Activated effector memory CD4-positive, alpha-beta T cell treated with anti-CD3 and anti-CD28 coated beads, Interleukin-2, amount 50 U/mL, for 16 hours (primary cell): Measurements from ENCODE around the gene TDRD1.

Source experiments
- DNase-seq: peaks from one replicate; pipeline ENCODE4 v3.0.0-alpha.2; 2020

Gene TDRD1

GRCh38 chr10:114179747-114180146, 594 bp downstream of the TDRD1 start:
- DNase-seq, result no peak

DNA sequence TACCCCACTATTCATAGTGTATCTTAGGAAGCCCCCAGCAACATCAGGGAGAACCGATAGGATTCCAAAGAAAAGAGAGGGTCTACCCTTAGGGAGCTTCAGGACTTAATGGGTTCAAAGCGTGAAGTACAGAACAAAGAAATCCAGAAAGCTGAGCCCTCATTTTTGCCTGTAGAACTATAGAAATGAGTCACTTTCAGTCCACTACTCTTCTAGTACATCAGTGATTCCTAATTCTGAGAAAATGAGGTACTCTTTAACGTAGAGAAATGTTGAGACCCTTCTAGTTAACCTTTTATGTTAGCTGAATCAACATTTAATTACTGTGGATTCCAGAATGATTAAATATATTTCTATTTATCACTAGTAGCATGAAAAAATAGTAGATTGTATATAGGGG, 1.8 kb downstream of the TDRD1 start:
- no peak for DNase-seq

DNA sequence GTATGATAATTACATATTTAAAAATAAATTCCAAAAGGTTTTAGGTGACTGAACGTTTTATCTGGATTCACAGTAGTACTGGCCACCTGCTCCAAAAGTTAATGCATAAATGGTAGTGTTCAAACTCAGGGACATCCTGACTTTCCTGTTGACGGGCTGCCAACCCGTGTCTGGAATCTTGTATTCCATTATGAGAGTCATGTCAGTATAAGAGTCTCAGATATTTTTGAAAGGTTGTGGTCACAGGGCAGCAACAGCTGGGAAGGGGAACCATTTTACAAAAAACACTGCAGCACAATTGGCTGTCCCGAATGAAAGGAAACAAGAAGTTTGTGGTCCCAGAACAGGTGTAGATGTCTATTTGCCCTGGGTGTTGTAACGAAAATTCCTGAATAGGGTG, 2.8 kb downstream of the TDRD1 start:
- no peak for DNase-seq

GRCh38 chr10:114183563-114183962, 4.4 kb downstream of the TDRD1 start:
- no peak for DNase-seq

GRCh38 chr10:114184276-114184675, 5.1 kb downstream of the TDRD1 start:
- no peak for DNase-seq

- no peak for DNase-seq
These were observed 8.8 kb downstream of the TDRD1 start for GRCh38 chr10:114188001-114188400.

DNA sequence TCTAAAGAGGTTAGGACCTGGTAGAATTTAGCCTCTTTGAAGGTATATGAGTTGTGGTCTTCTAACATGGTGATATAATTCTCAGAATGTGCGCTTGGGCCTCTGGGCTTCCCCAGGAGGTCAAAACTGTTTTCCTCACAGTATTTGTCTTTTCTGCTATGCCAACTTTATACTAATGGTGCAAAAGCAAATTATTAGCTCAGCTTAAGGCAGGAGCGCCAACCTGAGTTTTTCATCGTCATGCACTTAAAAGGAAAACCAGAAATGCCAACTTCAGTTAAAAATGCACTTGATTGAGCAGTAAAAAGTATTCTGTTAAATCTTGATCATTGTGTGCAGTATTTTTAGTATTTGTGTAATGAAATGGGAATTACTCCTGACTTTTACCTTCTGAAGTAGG, 9.7 kb downstream of the TDRD1 start:
- DNase-seq, result no peak

GRCh38 chr10:114189700-114190099, 10.5 kb downstream of the TDRD1 start:
- no peak for DNase-seq

DNA sequence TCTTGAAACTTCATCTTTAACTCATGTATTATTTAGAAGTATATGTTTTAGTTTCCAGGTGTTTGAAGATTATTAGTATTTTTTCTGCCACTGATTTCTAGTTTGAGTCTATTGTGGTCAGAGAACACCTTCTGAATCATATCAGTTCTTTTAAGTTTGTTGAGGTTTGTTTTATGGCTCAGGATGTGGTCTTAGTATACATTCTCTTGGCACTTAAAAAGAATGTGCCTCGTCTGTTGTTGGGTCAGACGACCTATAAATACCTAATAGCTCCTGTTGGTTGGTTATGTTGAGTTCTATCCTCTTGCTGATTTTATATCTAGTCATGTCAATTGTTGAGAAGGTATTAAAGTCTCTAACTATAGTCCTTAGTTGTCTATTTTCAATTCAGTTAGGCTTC, 15.9 kb downstream of the TDRD1 start:
- DNase-seq, result no peak

- DNase-seq, result no peak
These were observed 20.1 kb downstream of the TDRD1 start for GRCh38 chr10:114199239-114199638.

- no peak for DNase-seq
These were observed 23.7 kb downstream of the TDRD1 start for GRCh38 chr10:114202812-114203211.

DNA sequence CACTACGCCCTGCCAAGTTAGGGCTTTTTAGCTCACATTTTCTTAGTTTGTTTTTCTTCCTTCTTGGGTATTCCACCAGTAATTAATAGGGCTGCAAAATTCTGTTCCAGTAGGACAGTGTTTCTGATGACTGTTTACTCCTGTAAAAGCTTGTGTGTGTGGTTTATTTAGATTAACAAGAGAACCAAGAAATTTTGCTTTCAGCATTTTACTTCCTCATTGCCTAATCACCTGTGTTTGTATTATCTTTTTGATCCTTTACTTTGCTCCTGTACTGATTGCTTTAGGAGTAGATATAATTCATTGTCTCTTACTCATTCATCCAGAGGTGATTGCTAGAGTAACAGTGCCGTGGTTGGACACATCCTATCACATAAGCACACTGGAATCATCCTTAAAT, 27.7 kb downstream of the TDRD1 start:
- no peak for DNase-seq

DNA sequence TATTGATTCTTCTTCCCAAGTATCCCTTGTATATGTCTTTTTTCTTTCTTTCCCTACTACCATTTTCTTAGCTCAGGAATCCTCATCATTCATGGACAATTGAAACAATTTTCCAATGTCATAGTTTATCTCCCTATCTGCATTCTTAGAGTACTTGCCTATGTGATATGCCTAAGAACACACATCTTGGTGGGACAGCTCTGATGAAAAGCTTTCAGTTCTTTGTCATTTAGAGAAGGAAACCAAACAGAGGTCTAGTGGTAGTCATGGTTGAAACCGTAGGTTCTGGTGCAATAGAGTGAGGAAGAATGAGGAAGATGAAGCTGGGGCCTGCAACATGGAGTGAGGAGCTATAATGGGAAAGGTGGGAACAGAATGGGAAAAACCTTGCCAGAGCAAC, 28.2 kb downstream of the TDRD1 start:
- no peak for DNase-seq

GRCh38 chr10:114208351-114208750, 29.2 kb downstream of the TDRD1 start:
- no peak for DNase-seq

DNA sequence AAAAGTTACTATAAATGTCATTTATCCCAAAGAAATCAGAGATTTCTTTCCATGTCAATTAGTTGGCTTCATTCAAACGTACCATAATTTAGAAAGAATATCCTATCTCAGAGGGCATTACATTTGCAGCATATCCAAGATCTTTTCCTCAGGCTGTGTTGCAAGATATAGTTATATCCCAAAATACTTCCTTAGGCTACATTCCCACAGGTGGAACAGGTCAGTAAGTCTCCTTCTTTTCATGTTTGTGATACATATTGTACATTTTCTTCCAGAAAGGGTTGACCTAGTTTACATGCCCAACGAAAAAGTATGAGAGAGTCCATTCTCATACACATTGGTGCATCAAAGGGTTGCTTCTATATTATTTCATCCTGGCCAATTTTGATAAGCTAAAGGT, 33.0 kb downstream of the TDRD1 start:
- no peak for DNase-seq

DNA sequence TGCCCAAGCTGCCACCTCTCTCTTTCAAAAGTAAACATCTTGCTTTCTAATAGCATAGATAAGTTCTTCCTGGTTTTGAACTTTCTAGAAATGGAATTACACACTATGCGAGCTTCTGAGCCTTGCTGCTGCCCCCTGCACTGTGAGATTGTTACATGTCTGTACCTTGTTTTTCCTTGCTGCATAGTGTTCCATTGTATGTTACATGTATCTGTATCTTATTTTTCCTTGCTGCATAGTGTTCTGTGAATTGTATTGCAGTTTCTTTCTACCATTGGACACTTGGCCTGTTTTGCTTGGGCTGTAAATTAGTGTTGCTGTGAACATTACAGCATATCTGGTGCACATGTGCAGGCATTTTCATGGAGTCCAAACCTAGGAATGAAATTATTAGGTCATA, 35.9 kb downstream of the TDRD1 start:
- no peak for DNase-seq

GRCh38 chr10:114220281-114220680, 41.1 kb downstream of the TDRD1 start:
- no peak for DNase-seq

- no peak for DNase-seq
These were observed 42.1 kb downstream of the TDRD1 start for GRCh38 chr10:114221235-114221634.

- no peak for DNase-seq
These were observed 43.9 kb downstream of the TDRD1 start for GRCh38 chr10:114223066-114223465.

- no peak for DNase-seq
These were observed 49.0 kb downstream of the TDRD1 start for GRCh38 chr10:114228156-114228555.

DNA sequence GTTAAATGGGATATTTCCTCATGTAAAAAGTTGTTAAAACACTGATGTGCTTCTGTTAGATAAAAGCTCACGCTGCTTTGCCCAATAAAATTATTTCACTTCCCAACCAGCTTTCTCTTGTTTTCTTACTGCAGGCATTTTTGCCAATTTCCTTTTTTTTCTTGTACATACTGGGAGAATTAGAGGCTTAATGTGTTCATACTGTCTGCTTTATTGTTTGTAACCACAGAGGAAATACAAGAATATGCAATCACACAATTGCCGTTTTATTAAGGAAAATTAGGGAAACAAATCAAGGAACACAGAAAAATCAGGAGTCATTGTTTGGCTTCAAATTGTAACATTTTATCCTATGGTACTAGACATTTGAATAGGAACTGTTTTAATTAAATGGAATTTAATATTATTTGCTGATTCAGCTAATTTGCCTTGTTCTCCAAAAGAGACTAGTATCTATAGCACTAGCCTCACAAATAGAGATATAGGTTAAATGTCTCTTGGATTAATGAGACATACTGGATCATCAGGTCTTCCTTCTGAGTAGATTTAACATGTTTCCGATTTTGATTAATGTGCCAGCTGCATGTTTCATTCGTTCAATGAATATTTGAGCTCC, 53.5 kb downstream of the TDRD1 start:
- no peak for DNase-seq

- DNase-seq, result no peak
These were observed 54.3 kb downstream of the TDRD1 start for GRCh38 chr10:114233482-114233881.

- DNase-seq, result no peak
These were observed 55.0 kb downstream of the TDRD1 start for GRCh38 chr10:114234132-114234531.

- peak; percentile 66 for DNase-seq
These were observed 60.2 kb downstream of the TDRD1 start, which contains the start of gene VWA2 for GRCh38 chr10:114239117-114239993. Gene VWA2, plus strand, starts transcription at chr10:114239254. Its CDS starts 9,460 bp downstream, at chr10:114248714.

GRCh38 chr10:114239994-114240345, 60.8 kb downstream of the TDRD1 start:
- no peak for DNase-seq
